CD14-positive monocyte (primary cell): ENCODE data around the gene VCL. TPM values are rescaled to one million over a fixed set of nuclear protein-coding genes. Genes with fewer than 3 reads are reported as not detected.
"Not testable (repeated sequence)": the region's sequence is repeated elsewhere in the genome, so short reads cannot be mapped to it uniquely, and the experiment has no call there.

Experiments used
- DNase-seq, 3 donors: peaks; one replicate each; pipeline ENCODE4 v3.0.0-alpha.2; 2011 to 2022
- H2AFZ ChIP-seq: 2 replicates; pipeline ENCODE4 v1.6.0; 2012; ENCODE audit warnings: mild to moderate bottlenecking, low read depth, low read length, inconsistent platforms; ENCODE audit not compliant: insufficient read depth, poor library complexity, severe bottlenecking
- H3K27ac ChIP-seq, 2 donors: 1 replicate in 1 of 2; 2 replicates in 1 of 2; pipeline ENCODE4 v1.5.1; 2012 to 2013; ENCODE audit warnings: low read length in 2 of 2, control low read depth in 1 of 2, inconsistent platforms in 1 of 2, low read depth in 1 of 2, mild to moderate bottlenecking in 1 of 2
- H3K27me3 ChIP-seq, 2 donors: one replicate each; pipeline versions ENCODE4 v1.6.0 to v1.6.1; 2011 to 2013; ENCODE audit warnings: low read length in 2 of 2; ENCODE audit not compliant: control insufficient read depth in 2 of 2, insufficient read depth in 2 of 2
- H3K36me3 ChIP-seq, 2 donors: replicated peaks in 1 of 2; 1 replicate in 1 of 2; 2 replicates in 1 of 2; pipeline versions ENCODE4 v1.5.1 to v1.6.1; 2012 to 2013; ENCODE audit warnings: low read length in 2 of 2, control low read depth in 1 of 2, inconsistent platforms in 1 of 2, mild to moderate bottlenecking in 1 of 2; ENCODE audit not compliant: insufficient read depth in 2 of 2, control insufficient read depth in 1 of 2
- H3K4me1 ChIP-seq, 2 donors: 1 replicate in 1 of 2; 2 replicates in 1 of 2; pipeline versions ENCODE4 v1.5.1 to v1.6.1; 2012 to 2013; ENCODE audit warnings: low read length in 2 of 2, control low read depth in 1 of 2, inconsistent platforms in 1 of 2, mild to moderate bottlenecking in 1 of 2, moderate library complexity in 1 of 2; ENCODE audit not compliant: insufficient read depth in 2 of 2, control insufficient read depth in 1 of 2
- H3K4me2 ChIP-seq: replicated peaks from 2 replicates; pipeline ENCODE3; 2012; ENCODE audit warnings: low read length, moderate library complexity, mild to moderate bottlenecking; ENCODE audit not compliant: poor library complexity, severe bottlenecking; ENCODE audit errors: extremely low read depth
- H3K4me3 ChIP-seq, 3 experiments: fragments of 200-600 bp in 1 of 3; sonication (generic) in 1 of 3; replicated peaks in 1 of 3; 1 replicate in 2 of 3; 2 replicates in 1 of 3; pipeline ENCODE4 v1.5.1; 2011 to 2013; ENCODE audit warnings: low read length in 3 of 3, mild to moderate bottlenecking in 3 of 3, control low read depth in 2 of 3, low read depth in 2 of 3, inconsistent platforms in 1 of 3, moderate library complexity in 1 of 3
- H3K79me2 ChIP-seq: 2 replicates; pipeline ENCODE4 v1.6.0; 2012; ENCODE audit warnings: mild to moderate bottlenecking, control low read depth, inconsistent platforms, low read length, moderate library complexity; ENCODE audit not compliant: insufficient read depth
- H3K9ac ChIP-seq: 2 replicates; pipeline ENCODE4 v1.6.0; 2017; ENCODE audit warnings: low read length, mild to moderate bottlenecking; ENCODE audit not compliant: insufficient read depth, poor library complexity, severe bottlenecking
- H3K9me3 ChIP-seq, 2 donors: replicated peaks in 1 of 2; 1 replicate in 1 of 2; 2 replicates in 1 of 2; pipeline versions ENCODE4 v1.5.1 to v1.6.1; 2012 to 2013; ENCODE audit warnings: low read length in 2 of 2, control low read depth in 1 of 2; ENCODE audit not compliant: control insufficient read depth in 1 of 2, insufficient read depth in 1 of 2
- H4K20me1 ChIP-seq: 2 replicates; pipeline ENCODE4 v1.6.0; 2012; ENCODE audit warnings: mild to moderate bottlenecking, low read length, control low read depth, moderate library complexity; ENCODE audit not compliant: insufficient read depth
- H3K27ac Mint-ChIP-seq, 7 donors: one replicate each; pipeline ENCODE4 v1.8.0; 2020; ENCODE audit warnings: mild to moderate bottlenecking in 7 of 7, mixed read lengths in 7 of 7, moderate library complexity in 6 of 7, inconsistent platforms in 2 of 7
- H3K27me3 Mint-ChIP-seq, 3 donors: one replicate each; pipeline ENCODE4 v1.8.0; 2021 to 2022; ENCODE audit warnings: low read depth in 3 of 3, mild to moderate bottlenecking in 3 of 3, mixed read lengths in 3 of 3, moderate library complexity in 3 of 3, inconsistent platforms in 1 of 3
- H3K36me3 Mint-ChIP-seq, 2 donors: one replicate each; pipeline ENCODE4 v1.8.0; 2020; ENCODE audit warnings: mixed read lengths in 2 of 2, inconsistent platforms in 1 of 2, mild to moderate bottlenecking in 1 of 2
- H3K4me1 Mint-ChIP-seq: one replicate; pipeline ENCODE4 v1.8.0; 2020; ENCODE audit warnings: mild to moderate bottlenecking, mixed read lengths
- H3K4me3 Mint-ChIP-seq, 2 donors: one replicate each; pipeline ENCODE4 v1.8.0; 2020; ENCODE audit warnings: mild to moderate bottlenecking in 2 of 2, mixed read lengths in 2 of 2, moderate library complexity in 1 of 2
- H3K9me3 Mint-ChIP-seq, 7 donors: one replicate each; pipeline ENCODE4 v1.8.0; 2020 to 2022; ENCODE audit warnings: mixed read lengths in 7 of 7, mild to moderate bottlenecking in 6 of 7, moderate library complexity in 6 of 7, inconsistent platforms in 2 of 7
- CTCF ChIP-seq: fragments of 200-600 bp; IDR thresholded peaks from one replicate; pipeline ENCODE4 v1.8.0; 2022; ENCODE audit warnings: antibody characterized with exemption, mild to moderate bottlenecking
- WGBS: methylation state at CpG from one replicate; pipeline ENCODE4 v1.1.5; 2013; ENCODE audit warnings: missing lambda C conversion rate; ENCODE audit not compliant: insufficient coverage; 5-methylcytosine and 5-hydroxymethylcytosine counted together
- intact Hi-C, 2 donors: fragments of 100-400 bp; cut with micrococcal nuclease; formaldehyde crosslinking; loops; one replicate each; pipeline versions ENCODE4 v1.15.0 to v1.15.1; 2023
- polyA plus RNA-seq, 3 donors: library from polyadenylated mRNA; depleted of rRNA in 1 of 3; unstranded in 2 of 3; stranded (reverse) in 1 of 3; fragments of 300-500 nt in 2 of 3; fragments of >200 nt in 1 of 3; fragmentation: Illumina TruSeq in 2 of 3; gene quantifications; 1 replicate in 2 of 3; 2 replicates in 1 of 3; pipeline ENCODE4 v1.2.3, GENCODE V29; 2012 to 2021

The VCL gene
- polyA plus RNA-seq, 3 donors = 39.1 to 68.4 (median 52.8) TPM

- peaks cover 9 to 23% of the 10 kb centered on the region in 2 donors for H3K36me3 Mint-ChIP-seq
- peaks cover 0 to 3% (median 0%) of the 10 kb centered on the region in 7 donors for H3K9me3 Mint-ChIP-seq
- intact Hi-C loops = no loop called here
- no peaks in the 10 kb centered on the region for H3K27me3 Mint-ChIP-seq
- DNase-seq = no peak
- H3K27ac ChIP-seq = peak overlapping the region in 1 of 2 donors; percentile 73
- WGBS = 14% methylated on average over 1 of the region's 1 CpG
- no peak overlapping the region for H2AFZ ChIP-seq
- no peak overlapping the region for H3K4me3 ChIP-seq
- no peaks in the 10 kb centered on the region for H3K27me3 ChIP-seq
- peaks cover 0 to 17% of the 10 kb centered on the region in 2 donors for H3K36me3 ChIP-seq
- H3K9ac ChIP-seq = no peak overlapping the region
- H3K79me2 ChIP-seq = peaks cover 100% of the 10 kb centered on the region
- H3K4me3 Mint-ChIP-seq = no peak overlapping the region
- H3K4me1 ChIP-seq = peaks cover 29 to 40% of the 10 kb centered on the region in 2 donors
- no peak for TF ChIP-seq CTCF
- no peaks in the 10 kb centered on the region for H3K9me3 ChIP-seq
- peaks cover 97% of the 10 kb centered on the region for H4K20me1 ChIP-seq
- H3K4me2 ChIP-seq = peak overlapping the region; percentile 64
- peaks cover 61% of the 10 kb centered on the region for H3K4me1 Mint-ChIP-seq
- peak overlapping the region in 4 of 7 donors; percentile 50 to 75 (median 62) for H3K27ac Mint-ChIP-seq
Measured at GRCh38 chr10:74013004-74013403, 15.1 kb downstream of the VCL start.

GRCh38 chr10:74014574-74014973 is 16.7 kb downstream of the VCL start:
- Histone ChIP-seq H3K4me1 (peaks cover 33 to 40% of the 10 kb centered on the region in 2 donors), H4K20me1 (peaks cover 98% of the 10 kb centered on the region), H3K36me3 (peaks cover 0 to 20% of the 10 kb centered on the region in 2 donors), H3K79me2 (peaks cover 99% of the 10 kb centered on the region)
- H3K9me3 ChIP-seq, H3K27me3 Mint-ChIP-seq, H2AFZ ChIP-seq, H3K27me3 ChIP-seq, intact Hi-C loops, DNase-seq, H3K4me3 Mint-ChIP-seq, H3K4me2 ChIP-seq, H3K4me3 ChIP-seq, H3K9ac ChIP-seq, H3K27ac ChIP-seq, H3K9me3 Mint-ChIP-seq: not testable (repeated sequence)
- H3K36me3 Mint-ChIP-seq = peaks cover 12 to 28% of the 10 kb centered on the region in 2 donors
- peak overlapping the region in 2 of 7 donors; percentile 25 to 42 for H3K27ac Mint-ChIP-seq
- peaks cover 62% of the 10 kb centered on the region for H3K4me1 Mint-ChIP-seq
- WGBS = no CpG with 5 or more reads among the region's 3 CpGs
